IMR-90 (cell line): ENCODE data around the gene EGFL8. TPM values are rescaled to one million over a fixed set of nuclear protein-coding genes. Genes with fewer than 3 reads are reported as not detected.

ENCODE experiments used
- ATAC-seq: fragments of 200-7000 bp; cut with Tn5 transposase; 2 replicates; pipeline ENCODE4 v1.9.1; 2020; ENCODE audit warnings: low read depth, mild to moderate bottlenecking, moderate library complexity
- BruUV-seq: library from RNA; stranded (reverse); fragments of 400-500 nt; replicated peaks from 2 replicates; lab custom pipeline; 2021; lab: Mats Ljungman, UMichigan
- CTCF ChIA-PET: fragments of 300-600 bp; formaldehyde crosslinking; extraction: SDS; loops from one replicate; lab custom pipeline; 2021; ENCODE audit warnings: antibody characterized with exemption; lab: Yijun Ruan, JAX
- POLR2A ChIA-PET: fragments of 300-600 bp; sonication (Branson Sonifier 250); formaldehyde crosslinking; loops from one replicate; lab custom pipeline; 2022; ENCODE audit warnings: antibody characterized with exemption; ENCODE audit not compliant: unreplicated experiment; lab: Charles Lee
- DNase-seq: peaks from one replicate; pipeline ENCODE4 v3.0.0; 2013
- H2AFZ ChIP-seq: replicated peaks from 2 replicates; pipeline ENCODE3; 2013; ENCODE audit warnings: low read length, mild to moderate bottlenecking; ENCODE audit not compliant: poor library complexity
- H2AK5ac ChIP-seq: 2 replicates; pipeline ENCODE4 v1.6.1; 2013; ENCODE audit warnings: low read depth, low read length, inconsistent platforms
- H2AK9ac ChIP-seq: replicated peaks from 2 replicates; pipeline ENCODE3; 2013; ENCODE audit warnings: mild to moderate bottlenecking, low read depth, low read length, moderate library complexity; ENCODE audit not compliant: poor library complexity
- H2BK120ac ChIP-seq: 2 replicates; pipeline ENCODE4 v1.6.1; 2013; ENCODE audit warnings: low read depth, low read length, inconsistent platforms
- H2BK15ac ChIP-seq: 3 replicates; pipeline ENCODE4 v1.6.1; 2013; ENCODE audit warnings: low read depth, low read length, inconsistent platforms
- H2BK20ac ChIP-seq: 2 replicates; pipeline ENCODE4 v1.6.1; 2013; ENCODE audit warnings: low read depth, mild to moderate bottlenecking, inconsistent platforms, low read length, moderate library complexity
- H2BK5ac ChIP-seq: 2 replicates; pipeline ENCODE4 v1.6.1; 2013; ENCODE audit warnings: mild to moderate bottlenecking, low read depth, low read length, inconsistent platforms; ENCODE audit not compliant: poor library complexity, severe bottlenecking
- H3K14ac ChIP-seq: replicated peaks from 2 replicates; pipeline ENCODE4 v1.6.1; 2013; ENCODE audit warnings: low read depth, low read length, inconsistent platforms
- H3K18ac ChIP-seq: 2 replicates; pipeline ENCODE4 v1.6.1; 2013; ENCODE audit warnings: low read depth, low read length, control low read depth
- H3K23ac ChIP-seq: 2 replicates; pipeline ENCODE4 v1.6.1; 2013; ENCODE audit warnings: low read depth, low read length, inconsistent platforms
- H3K27ac ChIP-seq: 2 replicates; pipeline ENCODE4 v1.5.1; 2013; ENCODE audit warnings: mild to moderate bottlenecking, control low read depth, low read length; ENCODE audit not compliant: insufficient read depth
- H3K27me3 ChIP-seq: 2 replicates; pipeline ENCODE4 v1.6.1; 2013; ENCODE audit warnings: low read length; ENCODE audit not compliant: control insufficient read depth, insufficient read depth
- H3K36me3 ChIP-seq: 2 replicates; pipeline ENCODE4 v1.6.1; 2013; ENCODE audit warnings: low read length, mixed read lengths; ENCODE audit not compliant: control insufficient read depth, insufficient read depth
- H3K4ac ChIP-seq: 2 replicates; pipeline ENCODE4 v1.6.1; 2013; ENCODE audit warnings: low read depth, low read length, inconsistent platforms
- H3K4me1 ChIP-seq: 2 replicates; pipeline ENCODE4 v1.6.1; 2013; ENCODE audit warnings: low read length, mixed read lengths; ENCODE audit not compliant: control insufficient read depth, insufficient read depth
- H3K4me2 ChIP-seq: 2 replicates; pipeline ENCODE4 v1.6.1; 2013; ENCODE audit warnings: low read depth, mild to moderate bottlenecking, control low read depth, low read length, moderate library complexity
- H3K4me3 ChIP-seq: 2 replicates; pipeline ENCODE4 v1.5.1; 2013; ENCODE audit warnings: low read depth, mild to moderate bottlenecking, control low read depth, low read length, moderate library complexity; ENCODE audit not compliant: insufficient read depth
- H3K56ac ChIP-seq: 2 replicates; pipeline ENCODE4 v1.6.1; 2013; ENCODE audit warnings: low read length, inconsistent platforms; ENCODE audit not compliant: insufficient read depth; ENCODE audit errors: extremely low read depth
- H3K79me1 ChIP-seq, 2 experiments: 2 replicates each; pipeline ENCODE4 v1.6.1; 2013; ENCODE audit warnings: low read length in 2 of 2, inconsistent platforms in 1 of 2, low read depth in 1 of 2
- H3K9ac ChIP-seq: 2 replicates; pipeline ENCODE4 v1.6.1; 2013; ENCODE audit warnings: low read depth, low read length, control low read depth
- H3K9me1 ChIP-seq: 2 replicates; pipeline ENCODE4 v1.6.1; 2013; ENCODE audit warnings: low read length, inconsistent platforms; ENCODE audit not compliant: insufficient read depth
- H3K9me3 ChIP-seq: 2 replicates; pipeline ENCODE4 v1.6.1; 2013; ENCODE audit warnings: low read length; ENCODE audit not compliant: control insufficient read depth, insufficient read depth
- H4K20me1 ChIP-seq: 2 replicates; pipeline ENCODE4 v1.6.1; 2013; ENCODE audit warnings: low read length, inconsistent platforms; ENCODE audit not compliant: insufficient read depth
- H4K5ac ChIP-seq: 2 replicates; pipeline ENCODE4 v1.6.1; 2013; ENCODE audit warnings: mild to moderate bottlenecking, low read depth, low read length, control low read depth
- H4K8ac ChIP-seq, 2 experiments: 2 replicates each; pipeline ENCODE4 v1.6.1; 2013; ENCODE audit warnings: low read depth in 2 of 2, low read length in 2 of 2, control low read depth in 1 of 2, inconsistent platforms in 1 of 2
- H4K91ac ChIP-seq: 2 replicates; pipeline ENCODE4 v1.6.1; 2013; ENCODE audit warnings: low read depth, low read length, inconsistent platforms; ENCODE audit not compliant: insufficient read depth
- BHLHE40 ChIP-seq: fragments of 150-350 bp; IDR thresholded peaks from 2 replicates; pipeline ENCODE4 v1.6.1; 2016; ENCODE audit warnings: mild to moderate bottlenecking, low read depth, low read length
- CEBPB ChIP-seq: IDR thresholded peaks from 2 replicates; pipeline ENCODE4 v1.6.1; 2012; ENCODE audit warnings: low read depth, low read length, improper control_type of control experiment
- CHD1 ChIP-seq: IDR thresholded peaks from 2 replicates; pipeline ENCODE4 v1.6.1; 2012; ENCODE audit warnings: low read depth, low read length, improper control_type of control experiment
- CTCF ChIP-seq: conservative IDR thresholded peaks from 2 replicates; pipeline ENCODE4 v1.5.1; 2012; ENCODE audit warnings: mild to moderate bottlenecking, low read depth, low read length, improper control_type of control experiment
- ELK1 ChIP-seq: fragments of 150-350 bp; IDR thresholded peaks from 2 replicates; pipeline ENCODE4 v1.6.1; 2016; ENCODE audit warnings: low read depth, mild to moderate bottlenecking, low read length, moderate library complexity, borderline replicate concordance
- FOS ChIP-seq: fragments of 150-350 bp; IDR thresholded peaks from 2 replicates; pipeline ENCODE4 v1.6.1; 2016; ENCODE audit warnings: low read depth, low read length
- MAFK ChIP-seq: IDR thresholded peaks from 2 replicates; pipeline ENCODE4 v1.6.1; 2012; ENCODE audit warnings: low read depth, low read length, improper control_type of control experiment
- MAZ ChIP-seq: IDR thresholded peaks from 2 replicates; pipeline ENCODE4 v1.6.1; 2012; ENCODE audit warnings: low read depth, mild to moderate bottlenecking, low read length, improper control_type of control experiment, moderate library complexity, borderline replicate concordance
- MXI1 ChIP-seq: IDR thresholded peaks from 2 replicates; pipeline ENCODE4 v1.6.1; 2012; ENCODE audit warnings: low read depth, mild to moderate bottlenecking, low read length, moderate library complexity, borderline replicate concordance
- NFE2L2 ChIP-seq: fragments of 150-350 bp; IDR thresholded peaks from 2 replicates; pipeline ENCODE4 v1.6.1; 2016; ENCODE audit warnings: low read depth, mild to moderate bottlenecking, low read length
- POLR2A ChIP-seq: IDR thresholded peaks from 2 replicates; pipeline ENCODE4 v1.6.1; 2012; ENCODE audit warnings: mild to moderate bottlenecking, low read depth, low read length
- RAD21 ChIP-seq: IDR thresholded peaks from 2 replicates; pipeline ENCODE4 v1.6.1; 2012; ENCODE audit warnings: low read length, improper control_type of control experiment
- RCOR1 ChIP-seq: IDR thresholded peaks from 2 replicates; pipeline ENCODE4 v1.6.1; 2012; ENCODE audit warnings: mild to moderate bottlenecking, low read length, improper control_type of control experiment; ENCODE audit not compliant: insufficient replicate concordance
- RFX5 ChIP-seq: IDR thresholded peaks from 2 replicates; pipeline ENCODE4 v1.8.0; 2012; ENCODE audit warnings: low read depth, mild to moderate bottlenecking, low read length, moderate library complexity
- SMC3 ChIP-seq: fragments of 150-350 bp; IDR thresholded peaks from 2 replicates; pipeline ENCODE4 v1.6.1; 2016; ENCODE audit warnings: low read depth, mild to moderate bottlenecking, antibody characterized with exemption, low read length, moderate library complexity
- USF2 ChIP-seq: fragments of 150-350 bp; IDR thresholded peaks from 2 replicates; pipeline ENCODE4 v1.6.1; 2017; ENCODE audit warnings: mild to moderate bottlenecking, antibody characterized with exemption, low read length, low read depth
- dilution Hi-C: fragments of 300-500 bp; cut with HindIII; formaldehyde crosslinking; loops from one replicate; pipeline ENCODE4 v1.14.3; 2018; ENCODE audit warnings: low sequenced_read_pairs; ENCODE audit not compliant: unreplicated experiment
- in situ Hi-C: fragments of 300-500 bp; cut with MboI; formaldehyde crosslinking; loops from 3 replicates; pipeline ENCODE4 v1.14.3; 2019; ENCODE audit warnings: low sequenced_read_pairs, inconsistent platforms, mixed read lengths
- intact Hi-C: fragments of 100-400 bp; cut with micrococcal nuclease; formaldehyde crosslinking; loops from 2 replicates; pipeline ENCODE4 v1.10.0; 2022
- polyA plus RNA-seq, 3 experiments: library from polyadenylated mRNA; depleted of rRNA; stranded (reverse); fragments of >200 nt; gene quantifications; 2 replicates each; pipeline ENCODE4 v1.2.3, GENCODE V29; 2012; ENCODE audit warnings: low replicate concordance in 1 of 3
- total RNA-seq: library from RNA; depleted of rRNA; stranded (reverse); fragments of >200 nt; gene quantifications from 2 replicates; pipeline ENCODE4 v1.2.3, GENCODE V29; 2012

EGFL8 gene
- total and polyA plus RNA-seq, 2 of the 4 experiments (the other 2 are of a cell fraction): 0.18 to 4.7 TPM

- Histone ChIP-seq H3K23ac (no peak overlapping the region), H2BK120ac (no peak overlapping the region), H4K20me1 (no peaks in the 10 kb centered on the region), H3K4ac (no peak overlapping the region), H4K91ac (no peak overlapping the region), H3K9me3 (no peaks in the 10 kb centered on the region), H3K4me1 (peaks cover 11% of the 10 kb centered on the region), H3K56ac (no peak overlapping the region), H4K5ac (no peak overlapping the region), H3K4me3 (no peak overlapping the region), H3K9ac (no peak overlapping the region), H2AK9ac (no peak overlapping the region), H2BK15ac (no peak overlapping the region), H2AK5ac (no peak overlapping the region), H4K8ac (no peak overlapping the region), H3K14ac (no peak overlapping the region), H3K9me1 (peaks cover 8% of the 10 kb centered on the region), H3K36me3 (no peaks in the 10 kb centered on the region), H3K18ac (no peak overlapping the region), H3K79me1 (peaks cover 19 to 24% of the 10 kb centered on the region in 2 experiments), H3K4me2 (no peak overlapping the region), H2AFZ (no peak overlapping the region), H3K27ac (no peak overlapping the region), H3K27me3 (no peaks in the 10 kb centered on the region), H2BK5ac (no peak overlapping the region), H2BK20ac (no peak overlapping the region)
- intact Hi-C loops (no loop called here), dilution Hi-C loops (no loop called here), in situ Hi-C loops (no loop called here)
- no TSS peak for BruUV-seq
- ATAC-seq (no peak), DNase-seq (no peak)
- TF ChIP-seq POLR2A (no peak), MXI1 (no peak), BHLHE40 (no peak), FOS (no peak), CTCF (no peak), USF2 (no peak), NFE2L2 (no peak), ELK1 (no peak), RCOR1 (no peak), SMC3 (no peak), CHD1 (no peak), CEBPB (no peak), RAD21 (no peak), RFX5 (no peak), MAFK (no peak), MAZ (no peak)
- CTCF ChIA-PET: no interaction called here
- POLR2A ChIA-PET: no interaction called here
Observed at GRCh38 chr6:32132110-32132509, 32.3 kb upstream of the EGFL8 start.
